Measurements from ENCODE around the gene CXCL12. TPM values are rescaled to one million over a fixed set of nuclear protein-coding genes. Genes with fewer than 3 reads are reported as not detected.

Gene CXCL12
- total and polyA plus RNA-seq, 2 experiments from 2014 or later = 341 to 609 TPM

DNA sequence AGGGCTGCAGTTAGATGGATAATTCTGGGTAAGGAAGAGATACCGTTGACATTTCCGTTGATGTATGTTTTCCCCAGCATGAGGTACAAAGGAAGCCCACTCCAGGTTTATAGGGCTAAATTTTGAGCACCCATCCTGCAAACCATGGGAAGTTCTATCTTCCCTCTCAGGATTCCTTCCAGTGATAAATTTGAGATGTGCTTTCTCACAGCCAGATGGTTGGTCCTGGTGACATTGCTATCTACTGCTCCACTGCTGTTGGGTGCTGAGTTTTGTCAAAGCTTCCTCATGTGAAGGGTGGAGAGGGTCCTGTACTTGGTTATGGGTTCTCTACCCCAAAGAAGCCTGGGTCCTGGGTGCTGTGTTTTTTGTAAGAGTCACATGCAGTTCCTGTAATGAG, 57.4 kb downstream of the CXCL12 start:
- Histone ChIP-seq H4K20me1 (ENCODE audit: insufficient read depth) (no peaks in the 10 kb centered on the region), H3K79me2 (ENCODE audit: insufficient read depth) (no peaks in the 10 kb centered on the region), H3K27ac (no peak overlapping the region), H3K4me1 (ENCODE audit: insufficient read depth) (no peaks in the 10 kb centered on the region), H3F3A (ENCODE audit: insufficient read depth) (no peaks in the 10 kb centered on the region), H3K4me2 (ENCODE audit: unreplicated experiment) (no peak overlapping the region), H2AFZ (no peak overlapping the region), H3K9me2 (ENCODE audit: insufficient read depth) (no peaks in the 10 kb centered on the region), H3K27me3 (replicated peaks; ENCODE audit: insufficient read depth) (no peaks in the 10 kb centered on the region), H3K4me3 (no peak overlapping the region), H3K9ac (no peak overlapping the region), H3K9me3 (ENCODE audit: low read depth) (no peaks in the 10 kb centered on the region), H3K36me3 (ENCODE audit: low read depth) (no peaks in the 10 kb centered on the region)
- WGBS, 2 experiments (ENCODE audit: low coverage in 1 of 2, low lambda C conversion rate in 2 of 2, missing lambda C conversion rate in 2 of 2) = 93 to 97% methylated on average over 2 of the region's 2 CpGs
- DNase-seq = no peak
- in situ Hi-C loops (cut with MboI) = no loop called here
- TF ChIP-seq EZH2 (IDR thresholded peaks at IDR 0.05; ENCODE audit: insufficient read depth, poor library complexity, severe bottlenecking) (no peak), EZH2phosphoT487 (IDR thresholded peaks at IDR 0.05; ENCODE audit: insufficient read depth, low read depth) (no peak)
